Lower leg skin (tissue), 4 donors: ENCODE measurements around the gene NPIPA1. TPM values are rescaled to one million over a fixed set of nuclear protein-coding genes. Genes with fewer than 3 reads are reported as not detected.

Experiments used
- DNase-seq, 2 donors: peaks; one replicate each; pipeline ENCODE4 v3.0.0-alpha.2; 2019; ENCODE audit warnings: low spot score in 2 of 2
- H3K4me3 ChIP-seq: fragments of 200-600 bp; sonication (generic); 2 replicates; pipeline ENCODE4 v1.5.1; 2017; ENCODE audit warnings: mild to moderate bottlenecking, low read depth; ENCODE audit not compliant: poor library complexity, severe bottlenecking
- CTCF ChIP-seq, 3 donors: fragments of 450-650 bp; IDR thresholded peaks; one replicate each; pipeline ENCODE4 v1.5.1; 2016; ENCODE audit warnings: antibody characterized with exemption in 3 of 3, mild to moderate bottlenecking in 3 of 3, moderate library complexity in 2 of 3
- POLR2A ChIP-seq, 2 donors: fragments of 450-650 bp; IDR thresholded peaks; one replicate each; pipeline ENCODE4 v1.6.1; 2016 to 2017; ENCODE audit warnings: antibody characterized with exemption in 2 of 2, mild to moderate bottlenecking in 1 of 2, moderate library complexity in 1 of 2
- WGBS, 2 donors: methylation state at CpG; one replicate each; pipeline ENCODE4 v1.1.5; 2018; 5-methylcytosine and 5-hydroxymethylcytosine counted together
- intact Hi-C: fragments of 100-400 bp; cut with DNase I; formaldehyde crosslinking; loops from one replicate; pipeline ENCODE4 v1.15.0; 2023; ENCODE audit warnings: low total_unique reads
- total RNA-seq, 4 donors: library from RNA; depleted of rRNA; stranded (reverse); fragments of >200 nt; gene quantifications; one replicate each; pipeline ENCODE4 v1.1.0, GENCODE V29; 2016

Gene NPIPA1
- total RNA-seq, 4 donors from 2014 or later = 43.1 to 74.3 (median 57.7) TPM

- WGBS, 2 donors = 57 to 67% methylated on average over 16 of the region's 16 CpGs
- no peak overlapping the region for H3K4me3 ChIP-seq
- TF ChIP-seq POLR2A (IDR thresholded peaks at IDR 0.05) = no peak
- TF ChIP-seq CTCF (IDR thresholded peaks at IDR 0.05) = no peak
- DNase-seq = no peak
- intact Hi-C loops = no loop called here
These were observed 18.4 kb downstream of the NPIPA1 start for GRCh38 chr16:14955546-14956231.

DNA sequence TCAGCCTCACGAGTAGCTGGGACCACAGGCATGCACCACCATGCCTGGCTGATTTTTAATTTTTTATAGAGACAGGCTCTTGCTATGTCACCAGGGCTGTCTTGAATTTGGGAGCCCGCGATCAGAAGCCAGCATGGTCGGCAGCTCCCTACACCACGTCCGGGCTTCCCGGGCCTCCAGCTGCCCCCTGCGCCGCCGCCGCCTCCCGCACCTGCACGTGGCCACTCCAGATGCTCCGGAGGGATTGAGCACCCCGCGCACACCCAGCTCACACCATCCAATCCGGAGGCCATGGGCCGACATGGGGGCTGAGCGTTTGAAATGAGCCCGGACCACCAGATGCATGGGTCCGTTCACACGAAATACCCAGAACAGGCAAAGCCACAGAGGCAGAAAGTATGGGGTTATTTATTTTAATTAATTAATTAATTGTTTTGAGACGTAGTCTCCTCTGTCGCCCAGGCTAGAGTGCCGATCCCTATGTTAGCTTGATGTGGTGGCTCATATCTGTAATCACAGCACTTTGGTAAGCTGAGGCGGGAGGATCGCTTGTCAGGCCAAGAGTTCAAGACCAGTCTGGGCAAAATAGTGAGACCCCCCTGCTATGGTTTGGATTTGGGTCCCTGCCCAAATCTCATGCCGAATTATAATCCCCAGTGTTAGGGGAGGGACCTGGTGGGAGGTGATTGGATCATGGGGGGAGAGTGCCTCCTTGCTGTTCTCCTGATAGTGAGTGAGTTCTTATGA, 20.5 kb downstream of the NPIPA1 start:
- WGBS, 2 donors = 95% methylated on average over 28 of the region's 28 CpGs
- no peak for DNase-seq
- intact Hi-C loops = no loop called here
- H3K4me3 ChIP-seq = no peak overlapping the region
- TF ChIP-seq POLR2A (IDR thresholded peaks at IDR 0.05) (no peak), CTCF (IDR thresholded peaks at IDR 0.05) (no peak)

GRCh38 chr16:14958323-14958600, 21.0 kb downstream of the NPIPA1 start:
- no peak for DNase-seq
- H3K4me3 ChIP-seq = no peak overlapping the region
- intact Hi-C loops = no loop called here
- no peak for TF ChIP-seq CTCF (IDR thresholded peaks at IDR 0.05)
- no peak for TF ChIP-seq POLR2A (IDR thresholded peaks at IDR 0.05)
- WGBS, 2 donors = 94 to 98% methylated on average over 4 of the region's 4 CpGs

DNA sequence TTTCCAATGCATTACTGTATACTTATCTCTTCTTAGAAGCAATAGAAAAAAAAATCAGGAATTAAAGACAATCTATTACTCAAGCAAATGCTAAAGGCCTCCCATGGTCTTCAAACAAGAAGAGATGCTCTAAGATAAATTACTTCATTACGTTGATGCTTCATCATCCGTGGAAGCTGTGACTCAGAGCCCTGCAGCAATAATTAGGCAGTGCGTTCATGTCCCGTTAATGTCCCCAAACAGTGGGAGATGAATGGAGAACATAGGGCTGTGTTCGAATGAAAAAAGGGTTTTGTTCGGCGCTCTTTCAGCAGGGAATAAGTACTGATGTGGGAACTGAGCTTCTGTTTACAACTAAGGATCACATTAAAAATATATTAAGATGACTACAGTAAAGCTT, 21.7 kb downstream of the NPIPA1 start:
- no peak for DNase-seq
- TF ChIP-seq CTCF (IDR thresholded peaks at IDR 0.05) (no peak), POLR2A (IDR thresholded peaks at IDR 0.05) (no peak)
- no peak overlapping the region for H3K4me3 ChIP-seq
- intact Hi-C loops = no loop called here
- 63% methylated on average over 7 of the region's 7 CpGs for WGBS, 2 donors

DNA sequence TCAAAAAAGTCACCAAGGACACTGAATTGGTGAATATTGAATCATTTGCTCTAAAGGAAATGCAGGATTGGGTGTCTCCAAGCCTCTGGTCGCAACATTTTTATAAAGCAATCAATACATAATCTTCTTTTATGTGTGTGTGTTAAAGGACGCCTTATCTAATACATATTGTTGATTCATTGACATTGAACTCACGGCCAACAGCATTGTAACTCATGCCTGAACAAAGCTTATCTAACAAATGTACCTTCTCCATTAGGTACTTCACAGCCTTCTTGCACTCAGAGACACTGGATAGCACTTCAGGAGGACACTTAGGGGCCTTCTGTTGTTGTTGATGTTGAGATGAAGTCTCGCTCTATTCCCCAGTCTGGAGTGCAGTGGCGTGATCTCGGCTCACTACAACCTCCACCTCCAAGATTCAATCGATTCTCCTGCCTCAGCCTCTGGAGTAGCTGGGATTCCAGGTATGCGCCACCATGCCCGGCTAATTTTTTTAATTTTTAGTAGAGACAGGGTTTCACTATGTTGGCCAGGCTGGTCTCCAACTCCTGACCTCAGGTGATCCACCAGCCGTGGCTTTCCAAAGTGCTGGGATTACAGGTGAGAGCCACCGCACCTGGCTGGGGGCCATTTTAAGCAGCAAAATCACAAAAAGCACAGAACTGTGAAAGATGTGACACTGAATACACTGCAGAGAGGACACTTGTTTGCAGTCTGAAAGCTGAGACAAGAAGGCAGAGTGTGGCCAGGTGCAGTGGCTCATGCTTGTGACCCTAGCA, 24.4 kb downstream of the NPIPA1 start:
- peak in 1 of 2 donors; percentile 52 for DNase-seq

More for the DNA sequence above, 24.4 kb downstream of the NPIPA1 start:
- intact Hi-C loops = no loop called here
- TF ChIP-seq POLR2A (IDR thresholded peaks at IDR 0.05) = no peak
- no peak for TF ChIP-seq CTCF (IDR thresholded peaks at IDR 0.05)
- H3K4me3 ChIP-seq = no peak overlapping the region
- 93 to 94% methylated on average over 11 of the region's 11 CpGs for WGBS, 2 donors
